ENCODE results near the gene RPTOR. TPM values are rescaled to one million over a fixed set of nuclear protein-coding genes. Genes with fewer than 3 reads are reported as not detected.

RPTOR gene
- total and polyA plus RNA-seq, 10 of the 15 experiments (the other 5 are each of a cell fraction or from before 2014, with no cell fraction given): 0.18 to 32.1 (median 7.8) TPM

DNA sequence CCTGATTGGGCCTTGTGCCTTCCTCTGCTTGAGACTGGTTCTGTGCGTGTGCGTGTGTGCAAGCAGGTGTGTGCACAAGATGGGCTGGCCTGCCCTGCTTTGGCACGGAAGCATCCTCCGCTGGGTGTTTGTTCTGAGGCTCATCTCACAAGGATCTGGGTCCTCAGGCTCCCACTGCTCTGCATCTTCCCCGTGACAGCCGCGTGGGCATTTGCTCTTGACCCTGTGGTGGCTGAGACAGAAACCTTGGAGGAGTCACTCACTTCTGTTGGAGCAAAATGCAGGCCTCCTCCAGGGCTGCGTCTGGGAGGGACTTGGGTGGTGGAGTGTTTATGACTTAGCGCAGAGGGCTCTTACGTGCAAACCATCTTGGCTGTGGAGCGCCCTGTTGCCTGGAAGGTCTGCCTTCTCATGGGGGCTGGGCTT is 119.2 kb downstream of the RPTOR start (continued):
- TF ChIP-seq ZBTB40 (IDR thresholded peaks at IDR 0.05; ENCODE audit: borderline replicate concordance) (no peak), IRF4 (IDR thresholded peaks at IDR 0.05; ENCODE audit: low read depth, low read length) (no peak), NFYB (IDR thresholded peaks at IDR 0.05; ENCODE audit: insufficient read depth, low read depth, low read length) (no peak), NFIC (IDR thresholded peaks at IDR 0.05; ENCODE audit: low read depth, low read length) (no peak), RB1 (IDR thresholded peaks at IDR 0.05; ENCODE audit: borderline replicate concordance) (no peak), SREBF1 (IDR thresholded peaks at IDR 0.05; ENCODE audit: low read length) (no peak), LARP7 (IDR thresholded peaks at IDR 0.05) (no peak)

DNA sequence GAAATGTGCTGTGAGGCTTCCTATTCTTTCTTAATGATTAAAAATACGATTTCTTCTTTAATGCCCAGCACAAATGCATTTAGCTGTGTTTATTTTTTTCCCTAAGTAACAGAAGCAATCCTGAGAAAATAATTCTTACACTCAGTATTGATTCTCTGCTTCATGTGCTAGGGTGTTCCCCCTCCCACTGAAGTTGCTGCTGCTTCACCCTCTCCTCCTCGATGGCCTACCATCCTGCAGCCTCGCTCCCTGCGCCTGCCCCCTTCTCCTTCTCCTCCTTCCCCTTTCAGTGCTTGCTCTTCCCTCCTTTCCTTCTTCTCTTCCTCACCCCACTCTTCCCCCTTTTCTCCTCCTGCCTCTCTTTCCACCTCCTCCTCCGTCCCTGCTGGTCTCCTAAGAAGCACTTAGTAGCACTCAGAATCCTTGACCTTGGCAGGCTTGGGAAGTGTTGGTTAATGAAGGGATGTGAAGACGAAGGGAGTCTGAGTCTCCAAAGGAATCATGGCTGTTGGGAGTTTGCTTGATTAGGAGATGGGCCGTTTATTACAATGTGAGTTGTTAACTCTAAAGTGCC is 119.7 kb downstream of the RPTOR start:
- FAIRE-seq: no peak
- 50% methylated on average over 7 of the region's 7 CpGs for WGBS (ENCODE audit: insufficient coverage, insufficient replicate concordance, low lambda C conversion rate, missing lambda C conversion rate)
- H3K9ac ChIP-seq (ENCODE audit: control insufficient read depth, insufficient read depth, low read length): no peak overlapping the region
- no peak for ATAC-seq
- no peak overlapping the region for H3K4me3 ChIP-seq
- in situ Hi-C loops (cut with MboI): no loop called here
- no peak overlapping the region for H3K27ac ChIP-seq (ENCODE audit: control insufficient read depth, insufficient read depth)
- no TSS peak for BruUV-seq (replicated peaks)
- H3K9me3 ChIP-seq (replicated peaks; ENCODE audit: control insufficient read depth, insufficient read depth, low read length): no peaks in the 10 kb centered on the region
- RAD21 ChIA-PET (ENCODE audit: unreplicated experiment): no interaction called here
- intact Hi-C loops (cut with micrococcal nuclease; ENCODE audit: unreplicated experiment): no loop called here
- H4K20me1 ChIP-seq (ENCODE audit: control insufficient read depth, insufficient read depth): no peaks in the 10 kb centered on the region
- SMC1A ChIA-PET (ENCODE audit: uncharacterized antibody, unreplicated experiment): no interaction called here
- POLR2A ChIA-PET: no interaction called here
- no peak for DNase-seq (ENCODE audit: low read depth, low spot score)
- TF ChIP-seq NR2C1 (IDR thresholded peaks at IDR 0.05) (no peak), POLR2A (IDR thresholded peaks at IDR 0.05; ENCODE audit: low read depth, low read length) (no peak), MXI1 (IDR thresholded peaks at IDR 0.05; ENCODE audit: low read depth, low read length) (no peak), ESRRA (IDR thresholded peaks at IDR 0.05; ENCODE audit: low read length) (no peak), FOS (IDR thresholded peaks at IDR 0.05; ENCODE audit: borderline replicate concordance, extremely low read depth, insufficient read length) (no peak), PRDM15 (CRISPR knock-in tag; IDR thresholded peaks at IDR 0.05) (no peak), ZNF207 (IDR thresholded peaks at IDR 0.05; ENCODE audit: borderline replicate concordance) (no peak), RAD51 (IDR thresholded peaks at IDR 0.05) (no peak)
- CTCF ChIA-PET: no interaction called here
- no peaks in the 10 kb centered on the region for H3K27me3 ChIP-seq (replicated peaks in 1 of 2; ENCODE audit: control insufficient read depth in 2 of 2, insufficient read depth in 2 of 2, low read length in 1 of 2)
- no peaks in the 10 kb centered on the region; a peak in 2 of 4 replicates for H3K36me3 ChIP-seq (ENCODE audit: control insufficient read depth in 2 of 2, insufficient read depth in 2 of 2, low read length in 1 of 2)
- H3K4me2 ChIP-seq (ENCODE audit: control insufficient read depth, insufficient read depth): no peak overlapping the region
- H3K79me2 ChIP-seq (ENCODE audit: control insufficient read depth, insufficient read depth, low read length): peaks cover 1% of the 10 kb centered on the region; the same call in 1 of the 2 replicates
- peaks cover 14% of the 10 kb centered on the region for H3K4me1 ChIP-seq (ENCODE audit: control insufficient read depth, insufficient read depth, low read length)
- no peak overlapping the region for H2AFZ ChIP-seq (ENCODE audit: control insufficient read depth, low read depth, low read length)
